Measurements from ENCODE around the gene TANK. TPM values are rescaled to one million over a fixed set of nuclear protein-coding genes. Genes with fewer than 3 reads are reported as not detected.

TANK gene
- total and polyA plus RNA-seq, 2 donors (not counting 3 experiments of a cell fraction or from before 2014, with no cell fraction given): 33.3 to 83.2 TPM

GRCh38 chr2:161164161-161164560 is 3.9 kb downstream of the TANK start:
- Histone ChIP-seq H3K9me1 (replicated peaks; ENCODE audit: control insufficient read depth, extremely low read depth, insufficient read depth, low read length) (no peaks in the 10 kb centered on the region), H3K27me3 (ENCODE audit: control insufficient read depth in 2 of 2, insufficient read depth in 2 of 2, low read length in 2 of 2) (no peaks in the 10 kb centered on the region), H3K79me2 (ENCODE audit: control insufficient read depth, insufficient read depth, low read length) (peaks cover 48% of the 10 kb centered on the region), H3K4me1 (ENCODE audit: control insufficient read depth, extremely low read depth, insufficient read depth, low read length) (peaks cover 18% of the 10 kb centered on the region), H2AFZ (ENCODE audit: low read depth, low read length) (no peak overlapping the region), H3K9ac (replicated peaks; ENCODE audit: extremely low read depth, insufficient read depth, low read length) (no peak overlapping the region), H3K4me3 (replicated peaks in 1 of 3; ENCODE audit: insufficient read depth in 1 of 3, low read depth in 1 of 3, low read length in 3 of 3) (no peak overlapping the region), H4K20me1 (replicated peaks; ENCODE audit: control insufficient read depth, extremely low read depth, insufficient read depth, low read length) (no peaks in the 10 kb centered on the region), H3K27ac (ENCODE audit: insufficient read depth, low read depth, low read length) (no peak overlapping the region), H3K9me3 (replicated peaks; ENCODE audit: control insufficient read depth, insufficient read depth, low read length) (no peaks in the 10 kb centered on the region), H3K4me2 (ENCODE audit: insufficient read depth, low read length) (no peak overlapping the region), H3K36me3 (ENCODE audit: control insufficient read depth in 2 of 2, extremely low read depth in 1 of 2, insufficient read depth in 2 of 2, low read length in 2 of 2) (peaks cover 2 to 8% of the 10 kb centered on the region in 2 experiments)
- TF ChIP-seq MAX (IDR thresholded peaks at IDR 0.05; ENCODE audit: insufficient read depth, insufficient read length) (no peak), GATA2 (IDR thresholded peaks at IDR 0.05; ENCODE audit: insufficient read depth, insufficient read length, low read depth, low read length) (no peak), JUN (IDR thresholded peaks at IDR 0.05; ENCODE audit: borderline replicate concordance, insufficient read depth, insufficient read length, low read depth) (no peak), EZH2 (IDR thresholded peaks at IDR 0.05; ENCODE audit: borderline replicate concordance, low read depth, low read length, severe bottlenecking) (no peak), CTCF (IDR thresholded peaks at IDR 0.05; ENCODE audit: extremely low read depth in 1 of 2, insufficient read depth in 1 of 2, low read depth in 1 of 2, low read length in 2 of 2) (no peak), MYC (IDR thresholded peaks at IDR 0.05; ENCODE audit: low read depth, low read length) (no peak), POLR2A (IDR thresholded peaks at IDR 0.05; ENCODE audit: low read depth, low read length) (no peak), POLR2AphosphoS5 (IDR thresholded peaks at IDR 0.05; ENCODE audit: insufficient read depth, low read depth, low read length) (no peak), FOS (IDR thresholded peaks at IDR 0.05; ENCODE audit: borderline replicate concordance, insufficient read depth, low read length) (no peak)
- no TSS peak for BruUV-seq (replicated peaks)
- dilution Hi-C loops (cut with MboI; ENCODE audit: extremely low pct_ligation_motif_present, low sequenced_read_pairs): no loop called here
- intact Hi-C loops (cut with micrococcal nuclease): loop anchor here (5.0 kb wide), 1 partner anchor 42 kb away; no protein-coding TSS in a partner anchor
- DNase-seq (ENCODE audit: low read depth, low spot score) (no peak), FAIRE-seq (no peak)
- ChIA-PET POLR2A (no interaction called here), CTCF (interaction anchor here (1.4 kb wide), 1 partner anchor 59 kb away, joined by 3 read pairs; no protein-coding TSS in a partner anchor)
